ENCODE results near the gene PCDHA4.

GRCh38 chr5:140801494-140801841, 5.4 kb upstream of the PCDHA4 start:
- TF ChIP-seq, protein P1, sequence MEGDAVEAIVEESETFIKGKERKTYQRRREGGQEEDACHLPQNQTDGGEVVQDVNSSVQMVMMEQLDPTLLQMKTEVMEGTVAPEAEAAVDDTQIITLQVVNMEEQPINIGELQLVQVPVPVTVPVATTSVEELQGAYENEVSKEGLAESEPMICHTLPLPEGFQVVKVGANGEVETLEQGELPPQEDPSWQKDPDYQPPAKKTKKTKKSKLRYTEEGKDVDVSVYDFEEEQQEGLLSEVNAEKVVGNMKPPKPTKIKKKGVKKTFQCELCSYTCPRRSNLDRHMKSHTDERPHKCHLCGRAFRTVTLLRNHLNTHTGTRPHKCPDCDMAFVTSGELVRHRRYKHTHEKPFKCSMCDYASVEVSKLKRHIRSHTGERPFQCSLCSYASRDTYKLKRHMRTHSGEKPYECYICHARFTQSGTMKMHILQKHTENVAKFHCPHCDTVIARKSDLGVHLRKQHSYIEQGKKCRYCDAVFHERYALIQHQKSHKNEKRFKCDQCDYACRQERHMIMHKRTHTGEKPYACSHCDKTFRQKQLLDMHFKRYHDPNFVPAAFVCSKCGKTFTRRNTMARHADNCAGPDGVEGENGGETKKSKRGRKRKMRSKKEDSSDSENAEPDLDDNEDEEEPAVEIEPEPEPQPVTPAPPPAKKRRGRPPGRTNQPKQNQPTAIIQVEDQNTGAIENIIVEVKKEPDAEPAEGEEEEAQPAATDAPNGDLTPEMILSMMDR (IDR thresholded peaks at IDR 0.05) = no peak
- TF ChIP-seq TCF7L2 (IDR thresholded peaks at IDR 0.05; ENCODE audit: low read depth, low read length) (no peak), POLR2AphosphoS5 (IDR thresholded peaks at IDR 0.05; ENCODE audit: low read depth, low read length) (no peak), REST (IDR thresholded peaks at IDR 0.05; ENCODE audit: insufficient read depth in 1 of 2, low read depth in 2 of 2, low read length in 1 of 2) (no peak)
